BLaER1 (cell line): Measurements from ENCODE around the gene NAT9.

ENCODE experiments used
- H3K27ac ChIP-seq: shearing (Covaris generic); formaldehyde crosslinking; 2 replicates; pipeline ENCODE4 v1.8.1; 2022
- H3K27me3 ChIP-seq: shearing (Covaris generic); formaldehyde crosslinking; 2 replicates; pipeline ENCODE4 v1.8.1; 2022
- H3K36me3 ChIP-seq: shearing (Covaris generic); formaldehyde crosslinking; 2 replicates; pipeline ENCODE4 v1.8.1; 2022
- H3K4me1 ChIP-seq: shearing (Covaris generic); formaldehyde crosslinking; 2 replicates; pipeline ENCODE4 v1.8.1; 2022
- H3K4me2 ChIP-seq: shearing (Covaris generic); formaldehyde crosslinking; 2 replicates; pipeline ENCODE4 v1.8.1; 2022
- H3K4me3 ChIP-seq: shearing (Covaris generic); formaldehyde crosslinking; 2 replicates; pipeline ENCODE4 v1.8.1; 2022
- H3K9ac ChIP-seq: shearing (Covaris generic); formaldehyde crosslinking; 2 replicates; pipeline ENCODE4 v1.8.1; 2022
- H3K9me3 ChIP-seq: shearing (Covaris generic); formaldehyde crosslinking; 2 replicates; pipeline ENCODE4 v1.8.1; 2022
- H4K20me1 ChIP-seq: shearing (Covaris generic); formaldehyde crosslinking; 2 replicates; pipeline ENCODE4 v1.8.1; 2022
- Cebpa-rat ChIP-seq: shearing (Covaris generic); IDR thresholded peaks from 2 replicates; pipeline ENCODE4 v1.8.1; 2022

NAT9 gene

GRCh38 chr17:74767111-74767516 is 9.0 kb downstream of the NAT9 start:
- Histone ChIP-seq H3K36me3 (peaks cover 57% of the 10 kb centered on the region), H3K27me3 (no peaks in the 10 kb centered on the region)
- no peak for TF ChIP-seq Cebpa-rat

DNA sequence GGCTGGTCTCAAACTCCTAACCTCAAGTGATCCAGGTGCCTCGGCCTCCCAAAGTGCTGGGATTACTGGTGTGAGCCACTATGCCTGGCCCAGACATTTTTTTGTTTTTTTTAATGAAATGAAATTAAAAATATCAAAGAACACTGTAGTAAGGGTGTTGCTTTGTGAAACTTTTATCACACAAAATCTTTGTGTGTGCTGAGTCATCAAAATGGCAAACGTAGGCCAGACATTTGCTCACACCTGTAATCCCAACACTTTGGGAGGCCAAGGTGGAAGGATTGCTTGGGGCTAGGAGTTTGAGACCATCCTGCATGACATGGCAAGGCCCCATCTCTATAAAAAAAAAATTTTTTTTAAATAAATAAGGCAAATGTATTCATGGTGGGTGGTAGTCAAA is 9.7 kb downstream of the NAT9 start:
- Histone ChIP-seq H3K27ac (no peak overlapping the region), H4K20me1 (peaks cover 73% of the 10 kb centered on the region), H3K9me3 (no peaks in the 10 kb centered on the region), H3K4me3 (no peak overlapping the region), H3K36me3 (peaks cover 50% of the 10 kb centered on the region), H3K4me1 (peaks cover 23% of the 10 kb centered on the region), H3K27me3 (no peaks in the 10 kb centered on the region), H3K4me2 (no peak overlapping the region), H3K9ac (no peak overlapping the region)
- no peak for TF ChIP-seq Cebpa-rat

More at GRCh38 chr17:74767111-74767516, 9.0 kb downstream of the NAT9 start:
- peak overlapping the region; percentile 2; the same call in 1 of the 2 replicates for H3K27ac ChIP-seq
- H3K4me2 ChIP-seq: no peak overlapping the region
- no peak overlapping the region for H3K4me3 ChIP-seq
- H3K9ac ChIP-seq: no peak overlapping the region
- peaks cover 73% of the 10 kb centered on the region for H4K20me1 ChIP-seq
- peaks cover 17% of the 10 kb centered on the region for H3K4me1 ChIP-seq
- H3K9me3 ChIP-seq: no peaks in the 10 kb centered on the region

- no peak overlapping the region for H3K9ac ChIP-seq
These were observed 11.3 kb downstream of the NAT9 start for GRCh38 chr17:74764751-74765286.

GRCh38 chr17:74763565-74764387 is 12.4 kb downstream of the NAT9 start:
- no peaks in the 10 kb centered on the region for H3K27me3 ChIP-seq
- H3K27ac ChIP-seq: no peak overlapping the region
- H4K20me1 ChIP-seq: peaks cover 73% of the 10 kb centered on the region
- H3K9ac ChIP-seq: no peak overlapping the region
- H3K4me2 ChIP-seq: peak overlapping the region; percentile 60
- peaks cover 49% of the 10 kb centered on the region for H3K4me1 ChIP-seq
- H3K9me3 ChIP-seq: no peaks in the 10 kb centered on the region
- H3K36me3 ChIP-seq: peaks cover 24% of the 10 kb centered on the region
- no peak for TF ChIP-seq Cebpa-rat
- H3K4me3 ChIP-seq: no peak overlapping the region

More at GRCh38 chr17:74764751-74765286, 11.3 kb downstream of the NAT9 start:
- Histone ChIP-seq H3K36me3 (peaks cover 34% of the 10 kb centered on the region), H3K27ac (no peak overlapping the region), H4K20me1 (peaks cover 73% of the 10 kb centered on the region), H3K27me3 (no peaks in the 10 kb centered on the region), H3K4me2 (no peak overlapping the region), H3K4me1 (peaks cover 39% of the 10 kb centered on the region), H3K4me3 (no peak overlapping the region), H3K9me3 (no peaks in the 10 kb centered on the region)
- TF ChIP-seq Cebpa-rat: no peak

DNA sequence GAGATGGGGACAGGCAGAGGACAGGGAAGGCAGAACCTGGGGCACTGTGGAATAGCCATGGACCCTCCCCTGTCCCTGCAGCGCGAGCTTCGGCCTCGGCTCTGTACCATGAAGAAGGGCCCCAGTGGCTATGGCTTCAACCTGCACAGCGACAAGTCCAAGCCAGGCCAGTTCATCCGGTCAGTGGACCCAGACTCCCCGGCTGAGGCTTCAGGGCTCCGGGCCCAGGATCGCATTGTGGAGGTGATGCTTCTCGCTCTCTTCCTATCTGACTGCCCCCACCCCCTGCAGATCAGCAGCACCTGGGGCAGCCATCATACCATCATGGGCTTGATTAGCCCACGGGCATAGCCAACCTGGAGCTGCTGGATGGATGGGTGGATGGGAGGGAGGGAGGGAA is 14.2 kb downstream of the NAT9 start:
- Histone ChIP-seq H3K27me3 (no peaks in the 10 kb centered on the region), H3K27ac (no peak overlapping the region), H3K4me1 (peaks cover 68% of the 10 kb centered on the region), H3K4me2 (no peak overlapping the region), H3K9ac (no peak overlapping the region), H4K20me1 (peaks cover 76% of the 10 kb centered on the region), H3K4me3 (no peak overlapping the region), H3K36me3 (peaks cover 7% of the 10 kb centered on the region; the same call in 1 of the 2 replicates), H3K9me3 (no peaks in the 10 kb centered on the region)
- TF ChIP-seq Cebpa-rat: no peak

GRCh38 chr17:74761419-74761818 is 14.7 kb downstream of the NAT9 start:
- peaks cover 73% of the 10 kb centered on the region for H3K4me1 ChIP-seq
- H3K9ac ChIP-seq: no peak overlapping the region
- H3K4me2 ChIP-seq: peak overlapping the region; percentile 87
- H3K27me3 ChIP-seq: no peaks in the 10 kb centered on the region
- no peak for TF ChIP-seq Cebpa-rat
- no peak overlapping the region for H3K4me3 ChIP-seq
- peaks cover 5% of the 10 kb centered on the region; the same call in 1 of the 2 replicates for H3K36me3 ChIP-seq
- H3K27ac ChIP-seq: 0 out of 2 replicates have a peak overlapping the region, but pooled peaks have one; percentile 86
- peaks cover 78% of the 10 kb centered on the region for H4K20me1 ChIP-seq
- no peaks in the 10 kb centered on the region for H3K9me3 ChIP-seq

DNA sequence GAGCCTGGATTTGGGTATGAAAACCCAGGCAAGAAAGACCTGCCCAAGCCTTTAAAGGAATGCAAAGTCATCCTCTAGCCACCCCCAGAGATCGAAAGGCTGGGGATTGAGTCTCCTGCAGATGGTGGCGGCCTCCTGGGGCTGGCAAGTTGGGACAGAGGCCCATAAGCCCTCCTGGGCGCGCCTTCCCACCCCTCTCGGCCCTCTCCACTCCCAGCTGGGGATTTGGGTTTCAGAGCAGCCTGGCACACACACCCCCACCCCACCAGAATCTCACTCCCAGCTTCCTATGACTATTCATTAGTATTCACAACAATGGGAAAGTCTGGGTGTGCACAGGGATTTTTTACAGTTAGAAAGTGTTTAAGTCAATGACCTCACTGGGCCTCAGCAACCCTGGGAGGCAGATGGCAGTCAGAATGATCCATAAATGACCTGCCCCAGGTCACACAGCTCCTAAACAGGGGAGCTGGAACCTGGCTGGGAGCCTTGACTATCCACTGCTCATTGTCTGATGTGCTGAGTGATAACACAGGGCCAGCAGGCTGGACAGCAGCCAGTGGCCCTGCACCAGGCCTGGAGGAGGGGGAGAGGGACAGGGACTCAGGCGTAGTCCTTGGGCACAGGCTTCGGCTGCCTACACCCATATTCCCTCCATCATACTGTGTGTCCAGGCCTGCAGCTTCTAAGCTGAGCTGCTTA is 15.6 kb downstream of the NAT9 start:
- H3K4me2 ChIP-seq: peak overlapping the region; percentile 87
- H3K36me3 ChIP-seq: no peaks in the 10 kb centered on the region; the same call in 1 of the 2 replicates
- H3K9ac ChIP-seq: peak overlapping the region; percentile 73
- no peaks in the 10 kb centered on the region for H3K9me3 ChIP-seq
- H3K27ac ChIP-seq: peak overlapping the region; percentile 86
- H3K4me3 ChIP-seq: peak overlapping the region; percentile 48
- H3K27me3 ChIP-seq: no peaks in the 10 kb centered on the region
- TF ChIP-seq Cebpa-rat: no peak
- peaks cover 87% of the 10 kb centered on the region for H4K20me1 ChIP-seq
- H3K4me1 ChIP-seq: peaks cover 81% of the 10 kb centered on the region

DNA sequence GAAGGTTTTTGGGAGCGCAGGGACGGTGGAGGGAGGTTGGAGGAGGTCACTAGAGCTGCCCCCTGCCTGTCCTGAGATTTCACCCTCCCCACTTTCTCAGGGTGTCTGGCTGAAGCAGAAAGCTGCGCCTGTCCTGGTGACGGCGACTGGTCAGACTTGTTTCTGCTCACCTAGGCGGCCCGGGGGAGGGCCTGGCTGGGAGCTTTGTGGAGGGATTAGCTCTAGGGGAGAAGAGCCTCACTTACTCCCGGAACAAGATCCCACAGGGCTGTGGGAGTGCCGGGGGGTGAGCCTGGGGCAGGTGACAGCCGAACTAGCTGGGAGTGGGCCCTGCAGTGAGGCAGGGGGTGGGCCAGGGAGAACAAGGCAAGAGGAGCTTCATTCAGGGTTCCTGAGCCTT is 16.2 kb downstream of the NAT9 start:
- H4K20me1 ChIP-seq: peaks cover 92% of the 10 kb centered on the region
- peak overlapping the region; percentile 73 for H3K9ac ChIP-seq
- no peaks in the 10 kb centered on the region; the same call in 1 of the 2 replicates for H3K36me3 ChIP-seq
- peak overlapping the region; percentile 48 for H3K4me3 ChIP-seq
- TF ChIP-seq Cebpa-rat: no peak
- peak overlapping the region; percentile 87 for H3K4me2 ChIP-seq
- H3K4me1 ChIP-seq: peaks cover 87% of the 10 kb centered on the region
- peak overlapping the region; percentile 86 for H3K27ac ChIP-seq
- H3K27me3 ChIP-seq: no peaks in the 10 kb centered on the region
- H3K9me3 ChIP-seq: no peaks in the 10 kb centered on the region

DNA sequence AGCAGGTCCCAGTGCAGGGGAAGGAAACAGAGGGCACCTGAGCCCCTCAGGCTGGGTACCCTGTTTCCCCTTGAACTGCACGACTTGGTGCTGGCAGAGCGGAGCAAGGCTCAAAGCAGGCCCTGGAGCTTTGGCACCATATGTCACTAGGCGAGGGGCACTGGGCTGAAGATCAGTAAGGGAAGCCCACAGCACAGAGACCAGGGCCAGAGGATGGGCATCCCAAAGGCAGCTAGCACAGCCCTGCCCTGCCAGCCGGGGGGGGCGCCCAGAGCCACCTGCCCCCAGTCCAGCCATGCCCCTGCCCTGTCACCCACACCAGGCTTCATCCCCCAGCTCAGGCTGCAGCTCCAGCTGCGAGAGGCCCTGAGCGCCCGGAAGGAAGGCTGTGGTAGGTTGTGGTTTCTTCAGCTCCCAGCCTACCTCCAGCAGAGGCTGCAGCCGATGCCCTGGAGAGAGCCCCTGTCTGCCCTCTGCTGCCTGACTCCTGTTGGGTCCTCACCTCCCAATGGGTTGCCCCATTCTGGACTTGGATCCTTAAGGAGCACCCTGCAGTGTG is 16.8 kb downstream of the NAT9 start:
- Histone ChIP-seq H3K9ac (peak overlapping the region; percentile 73), H3K36me3 (no peaks in the 10 kb centered on the region; the same call in 1 of the 2 replicates)

More for the DNA sequence above, 16.8 kb downstream of the NAT9 start:
- Histone ChIP-seq H3K4me1 (peaks cover 90% of the 10 kb centered on the region), H3K27me3 (no peaks in the 10 kb centered on the region), H3K27ac (peak overlapping the region; percentile 86), H3K4me2 (peak overlapping the region; percentile 87), H4K20me1 (peaks cover 92% of the 10 kb centered on the region), H3K4me3 (peak overlapping the region; percentile 48), H3K9me3 (no peaks in the 10 kb centered on the region)
- TF ChIP-seq Cebpa-rat: no peak
